HG03064 (cell line): ENCODE results near the gene CHIA.
"Not testable (repeated sequence)": the region's sequence is repeated elsewhere in the genome, so short reads cannot be mapped to it uniquely, and the experiment has no call there.

Source experiments
- ATAC-seq: cut with Tn5 transposase; IDR thresholded peaks from one replicate; pipeline ENCODE4 v1.9.1; 2021; ENCODE audit warnings: low read depth; ENCODE audit not compliant: unreplicated experiment

The CHIA gene

GRCh38 chr1:111283838-111284237 is 6.8 kb upstream of the CHIA start:
- no peak for ATAC-seq

- ATAC-seq = no peak
Observed at GRCh38 chr1:111285879-111286278, 4.8 kb upstream of the CHIA start.

DNA sequence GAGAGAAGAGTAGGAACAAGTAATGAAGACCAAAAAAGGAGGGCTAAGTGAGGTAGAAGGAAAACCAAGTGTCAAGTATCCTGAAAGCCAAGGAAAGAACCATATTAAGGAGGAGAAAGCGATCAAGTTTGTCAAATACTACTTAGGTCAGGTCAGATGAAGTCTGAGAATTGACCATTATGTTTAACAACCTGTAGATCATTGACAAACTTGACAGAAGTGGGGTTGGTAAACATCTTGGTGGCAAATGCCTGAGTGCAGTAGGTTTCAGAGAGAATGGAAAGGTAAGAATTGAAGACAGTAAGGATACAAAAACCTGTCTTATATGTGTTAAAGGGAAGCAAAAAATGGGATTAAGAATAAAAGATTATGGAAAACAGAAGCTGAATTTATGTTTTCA is 3.7 kb upstream of the CHIA start:
- ATAC-seq = no peak

DNA sequence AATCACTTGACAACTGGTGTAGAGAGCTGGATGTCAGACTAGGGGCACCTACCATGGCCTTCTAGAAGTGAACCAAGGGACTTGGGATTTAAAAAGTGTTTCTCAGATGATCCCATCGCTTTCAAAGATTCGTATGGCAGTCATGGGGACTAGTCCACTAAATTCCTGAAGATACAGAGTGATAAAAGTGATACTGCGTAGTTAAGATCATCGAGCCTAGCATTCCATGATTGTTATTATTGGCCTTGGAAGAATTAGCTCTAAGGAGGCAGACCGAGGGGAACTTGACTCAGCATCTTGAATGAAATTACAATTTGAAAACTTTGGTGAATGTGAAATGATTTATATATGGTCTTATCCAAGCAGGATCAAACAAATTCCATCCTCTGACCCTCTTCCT is 1.3 kb upstream of the CHIA start:
- ATAC-seq = no peak

DNA sequence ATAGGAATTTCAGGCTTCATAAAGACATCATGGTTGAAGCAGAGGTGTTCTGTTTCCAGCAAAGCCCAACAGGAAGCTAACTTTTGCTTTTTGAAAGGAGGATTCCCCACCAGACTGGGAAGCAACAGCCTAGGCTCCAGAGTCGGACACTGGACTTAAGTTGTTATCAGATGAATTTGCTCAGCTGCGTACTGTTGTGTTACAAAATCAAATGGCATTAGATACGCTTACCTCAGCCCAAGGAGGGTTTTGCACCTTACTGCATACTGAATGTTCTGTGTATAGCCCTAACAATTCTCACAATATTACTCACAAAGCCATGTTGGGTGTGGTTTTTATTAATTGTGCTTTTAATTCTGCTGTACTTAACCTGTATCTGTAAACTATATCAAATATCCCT is 547 bp upstream of the CHIA start:
- no peak for ATAC-seq

DNA sequence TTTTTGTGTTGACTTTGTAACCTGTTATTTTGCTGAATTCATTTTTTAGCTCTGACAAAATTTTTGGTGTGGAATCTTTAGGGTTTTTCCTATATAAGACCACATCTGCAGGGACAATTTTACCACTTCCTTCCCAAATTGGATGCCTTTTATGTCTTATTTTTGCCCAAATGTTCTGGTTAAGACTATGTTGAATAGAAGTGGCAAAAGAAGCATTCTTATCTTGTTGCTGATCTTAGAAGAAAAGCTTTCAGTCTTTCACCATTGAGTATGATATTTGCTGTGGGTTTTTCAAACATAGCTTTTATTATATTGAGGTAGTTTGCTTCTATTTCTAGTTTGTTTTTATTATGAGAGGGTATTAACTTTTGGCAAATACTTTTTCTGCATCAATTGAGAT is 3.7 kb downstream of the CHIA start:
- ATAC-seq = no peak

DNA sequence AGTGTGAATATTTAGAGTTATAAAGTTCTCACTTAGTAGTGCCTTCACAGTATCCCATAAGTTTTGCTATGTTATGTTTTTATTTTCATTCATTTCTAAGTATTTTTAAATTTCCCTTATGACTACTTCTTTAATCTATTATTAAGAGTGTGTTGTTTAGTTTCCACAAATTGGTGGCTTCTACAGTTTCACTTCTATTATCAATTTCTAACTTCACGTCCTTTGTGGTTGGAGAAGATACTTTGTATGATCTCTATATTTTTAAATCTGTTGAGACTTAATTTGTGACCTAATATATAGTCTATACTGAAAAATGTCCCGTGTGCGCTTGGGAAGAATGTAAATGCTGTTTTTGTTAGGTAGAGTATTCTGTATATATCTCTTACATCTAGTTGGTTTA is 11.7 kb downstream of the CHIA start:
- ATAC-seq = no peak

DNA sequence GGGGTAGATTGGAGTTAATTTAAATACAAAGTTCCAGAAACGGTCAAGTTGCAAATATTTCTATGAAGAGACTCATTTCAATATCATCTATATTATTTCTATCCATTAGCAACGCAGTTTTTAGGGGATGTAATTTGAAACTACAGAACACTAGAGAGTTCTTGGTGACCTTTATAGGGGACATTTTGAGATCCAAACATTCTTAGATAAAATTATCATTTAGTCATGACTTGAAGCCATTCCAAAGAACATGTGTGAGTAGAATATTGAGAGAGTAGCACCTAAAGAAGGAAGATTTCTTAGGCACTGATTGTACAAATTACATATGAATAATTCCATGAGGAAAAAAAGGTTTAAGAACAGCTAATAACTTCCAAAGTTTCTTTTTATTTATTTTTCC is 19.0 kb downstream of the CHIA start:
- ATAC-seq = no peak

DNA sequence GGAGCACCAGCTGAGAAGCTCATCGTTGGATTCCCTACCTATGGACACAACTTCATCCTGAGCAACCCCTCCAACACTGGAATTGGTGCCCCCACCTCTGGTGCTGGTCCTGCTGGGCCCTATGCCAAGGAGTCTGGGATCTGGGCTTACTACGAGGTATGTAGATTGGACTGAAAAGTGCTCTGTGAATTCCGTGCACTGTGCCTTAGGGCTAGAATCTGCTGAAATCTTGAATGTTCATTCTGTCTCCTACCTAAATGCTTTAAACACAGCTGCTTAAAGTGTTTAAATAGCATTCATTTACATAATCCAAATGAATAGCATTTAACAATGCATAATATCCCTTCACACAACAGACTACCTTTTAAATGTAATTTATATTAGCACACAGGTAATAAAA is 27.9 kb downstream of the CHIA start:
- no peak for ATAC-seq

DNA sequence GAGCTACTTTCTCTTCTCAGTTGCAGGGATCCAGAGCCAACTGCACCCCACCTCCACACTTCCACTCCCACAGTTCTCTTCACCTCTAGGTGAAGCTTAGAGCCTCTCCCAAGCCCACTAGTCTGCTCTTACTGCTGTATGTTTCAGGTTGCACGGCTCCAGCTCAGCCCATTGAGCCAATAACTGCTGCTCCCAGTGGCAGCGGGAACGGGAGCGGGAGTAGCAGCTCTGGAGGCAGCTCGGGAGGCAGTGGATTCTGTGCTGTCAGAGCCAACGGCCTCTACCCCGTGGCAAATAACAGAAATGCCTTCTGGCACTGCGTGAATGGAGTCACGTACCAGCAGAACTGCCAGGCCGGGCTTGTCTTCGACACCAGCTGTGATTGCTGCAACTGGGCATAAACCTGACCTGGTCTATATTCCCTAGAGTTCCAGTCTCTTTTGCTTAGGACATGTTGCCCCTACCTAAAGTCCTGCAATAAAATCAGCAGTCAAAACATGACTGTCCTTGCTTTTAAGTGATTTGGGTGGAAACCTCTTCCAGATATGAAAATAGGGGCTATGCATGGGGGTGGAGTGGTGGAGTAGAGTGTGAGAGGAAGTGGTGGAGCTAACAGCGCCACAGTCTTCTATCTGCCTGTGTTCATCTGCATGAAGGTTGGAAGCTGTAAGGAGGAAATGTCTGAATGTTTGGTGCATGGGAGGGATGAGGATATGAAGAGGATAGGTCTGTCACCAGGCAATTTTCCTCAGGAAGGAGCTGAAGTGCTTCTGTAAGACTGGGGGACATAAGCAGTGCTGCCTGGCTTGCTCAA is 29.6 kb downstream of the CHIA start:
- ATAC-seq = no peak

- ATAC-seq = no peak
Observed at GRCh38 chr1:111323231-111323630, 32.6 kb downstream of the CHIA start.

GRCh38 chr1:111332190-111332589 is 41.5 kb downstream of the CHIA start:
- no peak for ATAC-seq

- ATAC-seq = no peak
Observed at GRCh38 chr1:111334169-111334568, 43.5 kb downstream of the CHIA start.

DNA sequence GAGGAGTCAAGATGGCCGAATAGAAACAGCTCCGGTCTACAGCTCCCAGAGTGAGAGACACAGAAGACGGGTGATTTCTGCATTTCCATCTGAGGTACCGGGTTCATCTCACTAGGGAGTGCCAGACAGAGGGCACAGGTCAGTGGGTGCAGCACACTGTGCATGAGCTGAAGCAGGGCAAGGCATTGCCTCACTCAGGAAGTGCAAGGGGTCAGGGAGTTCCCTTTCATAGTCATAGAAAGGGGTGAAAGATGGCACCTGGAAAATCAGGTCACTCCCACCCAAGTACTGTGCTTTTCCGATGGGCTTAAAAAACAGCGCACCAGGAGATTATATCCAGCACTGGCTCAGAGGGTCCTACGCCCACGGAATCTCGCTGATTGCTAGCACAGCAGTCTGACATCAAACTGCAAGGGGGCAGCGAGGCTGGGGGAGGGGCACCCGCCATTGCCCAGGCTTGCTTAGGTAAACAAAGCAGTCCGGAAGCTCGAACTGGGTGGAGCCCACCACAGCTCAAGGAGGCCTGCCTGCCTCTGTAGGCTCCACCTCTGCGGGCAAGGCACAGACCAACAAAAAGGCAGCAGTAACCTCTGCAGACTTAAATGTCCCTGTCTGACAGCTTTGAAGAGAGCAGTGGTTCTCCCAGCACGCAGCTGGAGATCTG is 44.7 kb downstream of the CHIA start:
- not testable (repeated sequence) for ATAC-seq

DNA sequence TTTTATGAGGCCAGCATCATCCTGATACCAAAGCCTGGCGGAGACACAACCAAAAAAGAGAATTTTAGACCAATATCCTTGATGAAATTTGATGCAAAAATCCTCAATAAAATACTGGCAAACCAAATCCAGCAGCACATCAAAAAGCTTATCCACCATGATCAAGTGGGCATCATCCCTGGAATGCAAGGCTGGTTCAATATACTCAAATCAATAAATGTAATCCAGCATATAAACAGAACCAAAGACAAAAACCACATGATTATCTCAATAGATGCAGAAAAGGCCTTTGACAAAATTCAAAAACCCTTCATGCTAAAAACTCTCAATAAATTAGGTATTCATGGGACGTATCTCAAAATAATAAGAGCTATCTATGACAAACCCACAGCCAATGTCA is 48.2 kb downstream of the CHIA start:
- not testable (repeated sequence) for ATAC-seq

DNA sequence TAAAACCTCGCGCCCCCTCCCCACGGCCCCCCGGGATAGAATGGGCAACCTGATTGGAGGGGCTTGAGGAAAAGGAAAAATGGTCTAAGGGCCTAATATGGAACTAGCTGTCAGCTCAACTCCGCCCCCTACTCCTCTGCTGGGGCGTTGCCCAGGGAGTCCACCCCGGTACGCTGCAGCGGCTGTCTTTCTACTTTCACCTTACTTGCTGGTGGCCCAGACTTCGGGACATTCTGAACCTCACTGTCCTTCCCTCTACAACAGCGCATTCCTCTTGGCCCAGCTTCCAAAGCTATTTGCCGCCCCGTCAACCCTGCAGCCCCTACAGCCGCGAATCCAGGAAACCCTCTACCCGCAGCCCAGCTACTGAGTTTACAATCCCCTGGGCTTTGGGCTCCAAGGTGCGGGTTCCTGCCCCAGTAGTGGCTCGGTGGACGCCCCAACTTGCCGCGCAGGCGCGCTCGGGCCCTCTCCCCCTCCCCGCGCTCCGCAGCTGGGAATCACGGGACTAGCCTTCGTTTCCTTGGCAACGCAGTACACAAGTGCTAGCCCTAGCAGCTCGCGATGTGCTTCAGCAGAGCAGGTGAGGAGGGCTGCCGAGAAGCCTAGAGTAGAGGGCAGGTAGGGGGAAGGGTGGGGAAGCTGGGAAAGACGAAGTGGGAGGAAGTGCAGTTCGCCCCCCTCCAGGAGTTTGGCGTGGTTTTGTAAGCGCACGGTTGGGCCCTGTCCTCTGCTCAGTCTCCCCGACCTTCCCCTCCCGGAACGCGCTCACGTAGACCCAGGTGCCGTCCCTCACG is 55.6 kb downstream of the CHIA start:
- peak; percentile 75 for ATAC-seq

DNA sequence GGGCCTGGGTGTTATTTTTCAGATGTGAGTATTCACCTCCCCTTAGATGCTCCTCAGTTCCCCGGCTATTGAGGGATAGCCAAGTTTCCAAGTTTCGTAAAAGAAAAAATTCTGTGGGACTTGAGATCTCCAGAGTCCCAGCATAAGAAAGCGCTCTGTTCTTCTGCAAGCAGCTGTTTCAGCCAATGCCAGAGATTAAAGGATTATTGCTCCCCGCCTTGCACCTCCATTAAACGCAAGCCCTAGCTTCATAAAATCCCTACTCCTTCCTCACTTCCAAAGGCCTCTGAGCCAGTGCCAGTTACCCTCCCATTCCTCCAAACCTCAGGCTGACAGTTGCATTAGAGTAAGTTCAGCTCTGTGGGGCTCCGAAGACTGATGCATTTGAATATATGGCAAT is 56.4 kb downstream of the CHIA start:
- no peak for ATAC-seq

- ATAC-seq = no peak
Observed at GRCh38 chr1:111351700-111352099, 61.0 kb downstream of the CHIA start.

DNA sequence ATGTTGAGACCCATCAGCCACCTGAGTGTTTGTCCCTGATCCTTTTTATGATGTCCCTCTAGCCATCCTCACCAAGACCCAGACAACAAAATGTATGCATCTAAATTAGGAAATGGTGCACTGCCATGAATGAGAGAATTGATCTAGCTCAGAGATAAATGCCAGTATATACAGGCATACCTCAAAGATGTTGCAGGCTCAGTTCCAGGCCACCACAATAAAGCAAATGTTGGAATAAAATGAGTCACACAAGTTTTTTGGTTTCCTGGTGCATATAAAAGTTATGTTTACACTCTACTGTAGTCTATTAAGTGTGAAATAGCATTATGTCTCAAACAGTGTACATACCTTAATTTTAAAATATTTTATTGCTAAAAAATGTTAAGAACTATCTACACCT is 63.9 kb downstream of the CHIA start:
- no peak for ATAC-seq

- no peak for ATAC-seq
Observed at GRCh38 chr1:111358964-111359363, 68.3 kb downstream of the CHIA start.

- no peak for ATAC-seq
Observed at GRCh38 chr1:111359376-111359775, 68.7 kb downstream of the CHIA start.
